Cardiac fibroblast (primary cell): ENCODE data around the gene RAB34.

Experiments
- DNase-seq, 2 donors: peaks; one replicate each; pipeline versions ENCODE4 v3.0.0 to v3.0.0-alpha.2; 2010; ENCODE audit warnings: low read depth in 2 of 2
- H3K4me3 ChIP-seq, 2 donors: replicated peaks in 1 of 2; 1 replicate in 1 of 2; 2 replicates in 1 of 2; pipeline ENCODE4 v1.5.1; 2011; ENCODE audit warnings: low read depth in 2 of 2, low read length in 2 of 2, mild to moderate bottlenecking in 2 of 2, moderate library complexity in 1 of 2
- CTCF ChIP-seq: IDR thresholded peaks from one replicate; pipeline ENCODE4 v1.5.1; 2011; ENCODE audit warnings: low read depth, mild to moderate bottlenecking, low read length, inconsistent platforms

The RAB34 gene

GRCh38 chr17:28758411-28759121 lies 40.9 kb upstream of the RAB34 start:
- no peak for DNase-seq
- no peak for TF ChIP-seq CTCF
- H3K4me3 ChIP-seq = no peak overlapping the region

- DNase-seq = peak in 1 of 2 donors; percentile 32
- H3K4me3 ChIP-seq = no peak overlapping the region
- TF ChIP-seq CTCF = no peak
Observed at GRCh38 chr17:28756049-28756804, 38.6 kb upstream of the RAB34 start.

- TF ChIP-seq CTCF = no peak
- peak in 1 of 2 donors; percentile 43 for DNase-seq
- H3K4me3 ChIP-seq = no peak overlapping the region
Observed at GRCh38 chr17:28755486-28755885, 37.8 kb upstream of the RAB34 start.

GRCh38 chr17:28751600-28752366 lies 34.1 kb upstream of the RAB34 start:
- H3K4me3 ChIP-seq = no peak overlapping the region
- no peak for TF ChIP-seq CTCF
- no peak for DNase-seq

- no peak overlapping the region for H3K4me3 ChIP-seq
- TF ChIP-seq CTCF = peak; percentile 100
- DNase-seq = peak; percentile 95 to 96
Observed at GRCh38 chr17:28750178-28751047, 32.7 kb upstream of the RAB34 start.
